ENCODE measurements around the gene SLC26A5.

SLC26A5 gene

GRCh38 chr7:103439661-103440060 is 6.3 kb downstream of the SLC26A5 start:
- no peak for ATAC-seq
- TF ChIP-seq ZNF70 (CRISPR knock-in tag; IDR thresholded peaks at IDR 0.05) (no peak), PPARA (CRISPR knock-in tag; IDR thresholded peaks at IDR 0.05; ENCODE audit: borderline replicate concordance) (no peak), TSHZ2 (CRISPR knock-in tag; IDR thresholded peaks at IDR 0.05) (no peak), GLIS3 (CRISPR knock-in tag; IDR thresholded peaks at IDR 0.05) (no peak), TCF4 (CRISPR knock-in tag; IDR thresholded peaks at IDR 0.05; ENCODE audit: borderline replicate concordance) (no peak), ZFP30 (CRISPR knock-in tag; IDR thresholded peaks at IDR 0.05) (no peak), BACH2 (CRISPR knock-in tag; IDR thresholded peaks at IDR 0.05; ENCODE audit: borderline replicate concordance) (no peak), POU6F1 (CRISPR knock-in tag; IDR thresholded peaks at IDR 0.05; ENCODE audit: borderline replicate concordance, low read depth) (no peak), PATZ1 (CRISPR knock-in tag; IDR thresholded peaks at IDR 0.05; ENCODE audit: borderline replicate concordance) (no peak), ZC3H10 (CRISPR knock-in tag; IDR thresholded peaks at IDR 0.05) (no peak), TOX (CRISPR knock-in tag; IDR thresholded peaks at IDR 0.05; ENCODE audit: borderline replicate concordance) (no peak), ISL1 (CRISPR knock-in tag; IDR thresholded peaks at IDR 0.05) (no peak), OSR1 (CRISPR knock-in tag; IDR thresholded peaks at IDR 0.05) (no peak), RARB (CRISPR knock-in tag; IDR thresholded peaks at IDR 0.05) (no peak), ESRRG (CRISPR knock-in tag; IDR thresholded peaks at IDR 0.05) (no peak), CREB5 (CRISPR knock-in tag; IDR thresholded peaks at IDR 0.05; ENCODE audit: low read depth) (no peak), SNAI2 (CRISPR knock-in tag; IDR thresholded peaks at IDR 0.05) (no peak), ZNF565 (CRISPR knock-in tag; conservative IDR thresholded peaks at IDR 0.05; ENCODE audit: low read depth) (no peak), CSRNP3 (CRISPR knock-in tag; IDR thresholded peaks at IDR 0.05) (no peak)

- no peak for TF ChIP-seq ZNF8 (CRISPR knock-in tag; IDR thresholded peaks at IDR 0.05)
- no peak for TF ChIP-seq ZFP30 (CRISPR knock-in tag; IDR thresholded peaks at IDR 0.05)
- no peak for TF ChIP-seq CSRNP3 (CRISPR knock-in tag; IDR thresholded peaks at IDR 0.05)
- TF ChIP-seq PATZ1 (CRISPR knock-in tag; IDR thresholded peaks at IDR 0.05; ENCODE audit: borderline replicate concordance) = no peak
- TF ChIP-seq CSDC2 (CRISPR knock-in tag; IDR thresholded peaks at IDR 0.05) = no peak
- no peak for TF ChIP-seq TSHZ2 (CRISPR knock-in tag; IDR thresholded peaks at IDR 0.05)
- no peak for TF ChIP-seq RARB (CRISPR knock-in tag; IDR thresholded peaks at IDR 0.05)
- no peak for TF ChIP-seq ZNF565 (CRISPR knock-in tag; conservative IDR thresholded peaks at IDR 0.05; ENCODE audit: low read depth)
- no peak for TF ChIP-seq ZFP3 (CRISPR knock-in tag; IDR thresholded peaks at IDR 0.05)
- no peak for ATAC-seq
Observed at GRCh38 chr7:103437623-103438022, 8.4 kb downstream of the SLC26A5 start.
